ENCODE data around the gene RBM33.

Gene RBM33

GRCh38 chr7:155731871-155732270, 87.4 kb downstream of the RBM33 start:
- H3K4me3 Mint-ChIP-seq: no peak overlapping the region
- H3K27ac Mint-ChIP-seq: peak overlapping the region; percentile 54 to 63
- H3K27me3 Mint-ChIP-seq: no peaks in the 10 kb centered on the region
- H3K36me3 Mint-ChIP-seq (ENCODE audit: insufficient read depth): peaks cover 55% of the 10 kb centered on the region
- peaks cover 33 to 52% of the 10 kb centered on the region in 2 donors for H3K4me1 Mint-ChIP-seq (ENCODE audit: low read depth in 2 of 2)
- H3K9me3 Mint-ChIP-seq: no peaks in the 10 kb centered on the region
- ATAC-seq (replicated peaks) (no peak), DNase-seq (no peak)

- Mint-ChIP-seq H3K4me3 (no peak overlapping the region), H3K27ac (peak overlapping the region; percentile 54 to 63), H3K4me1 (ENCODE audit: low read depth in 2 of 2) (peaks cover 35 to 52% of the 10 kb centered on the region in 2 donors), H3K27me3 (no peaks in the 10 kb centered on the region), H3K36me3 (ENCODE audit: insufficient read depth) (peaks cover 55% of the 10 kb centered on the region), H3K9me3 (no peaks in the 10 kb centered on the region)
- no peak for ATAC-seq (replicated peaks)
- no peak for DNase-seq
These were observed 87.8 kb downstream of the RBM33 start for GRCh38 chr7:155732286-155732685.

GRCh38 chr7:155733582-155734444, 89.4 kb downstream of the RBM33 start:
- peaks cover 61% of the 10 kb centered on the region for H3K36me3 Mint-ChIP-seq (ENCODE audit: insufficient read depth)
- ATAC-seq (replicated peaks) (peak; percentile 19), DNase-seq (no peak)
- peaks cover 27 to 48% of the 10 kb centered on the region in 2 donors for H3K4me1 Mint-ChIP-seq (ENCODE audit: low read depth in 2 of 2)
- peak overlapping the region in 1 of 2 donors; percentile 63 for H3K27ac Mint-ChIP-seq
- no peaks in the 10 kb centered on the region for H3K9me3 Mint-ChIP-seq
- H3K27me3 Mint-ChIP-seq: no peaks in the 10 kb centered on the region
- H3K4me3 Mint-ChIP-seq: no peak overlapping the region

- H3K4me3 Mint-ChIP-seq: no peak overlapping the region
- DNase-seq: no peak
- H3K9me3 Mint-ChIP-seq: no peaks in the 10 kb centered on the region
- H3K27me3 Mint-ChIP-seq: no peaks in the 10 kb centered on the region
- ATAC-seq (replicated peaks): no peak
- peaks cover 61% of the 10 kb centered on the region for H3K36me3 Mint-ChIP-seq (ENCODE audit: insufficient read depth)
- peaks cover 28 to 54% of the 10 kb centered on the region in 2 donors for H3K4me1 Mint-ChIP-seq (ENCODE audit: low read depth in 2 of 2)
- H3K27ac Mint-ChIP-seq: peak overlapping the region in 1 of 2 donors; percentile 63
These were observed 90.0 kb downstream of the RBM33 start for GRCh38 chr7:155734445-155734809.

GRCh38 chr7:155735442-155736115, 91.1 kb downstream of the RBM33 start:
- Mint-ChIP-seq H3K27me3 (no peaks in the 10 kb centered on the region), H3K36me3 (ENCODE audit: insufficient read depth) (peaks cover 68% of the 10 kb centered on the region), H3K9me3 (no peaks in the 10 kb centered on the region), H3K27ac (peak overlapping the region in 1 of 2 donors; percentile 3), H3K4me3 (no peak overlapping the region), H3K4me1 (ENCODE audit: low read depth in 2 of 2) (peaks cover 27 to 55% of the 10 kb centered on the region in 2 donors)
- no peak for ATAC-seq (replicated peaks)
- DNase-seq: no peak

- Mint-ChIP-seq H3K9me3 (no peaks in the 10 kb centered on the region), H3K27me3 (no peaks in the 10 kb centered on the region), H3K4me1 (ENCODE audit: low read depth in 2 of 2) (peaks cover 22 to 38% of the 10 kb centered on the region in 2 donors), H3K36me3 (ENCODE audit: insufficient read depth) (peaks cover 67% of the 10 kb centered on the region), H3K4me3 (no peak overlapping the region), H3K27ac (no peak overlapping the region)
- no peak for DNase-seq
- no peak for ATAC-seq (replicated peaks)
These were observed 93.1 kb downstream of the RBM33 start for GRCh38 chr7:155737590-155737989.

- Mint-ChIP-seq H3K4me1 (ENCODE audit: low read depth in 2 of 2) (peaks cover 18 to 33% of the 10 kb centered on the region in 2 donors), H3K27ac (no peak overlapping the region), H3K36me3 (ENCODE audit: insufficient read depth) (peaks cover 68% of the 10 kb centered on the region), H3K9me3 (no peaks in the 10 kb centered on the region), H3K4me3 (no peak overlapping the region), H3K27me3 (no peaks in the 10 kb centered on the region)
- ATAC-seq (replicated peaks): no peak
- DNase-seq: no peak
These were observed 93.6 kb downstream of the RBM33 start for GRCh38 chr7:155738104-155738503.

GRCh38 chr7:155738652-155739537, 94.4 kb downstream of the RBM33 start:
- Mint-ChIP-seq H3K27me3 (no peaks in the 10 kb centered on the region), H3K36me3 (ENCODE audit: insufficient read depth) (peaks cover 73% of the 10 kb centered on the region), H3K4me1 (ENCODE audit: low read depth in 2 of 2) (peaks cover 12 to 32% of the 10 kb centered on the region in 2 donors), H3K4me3 (peak overlapping the region in 1 of 2 donors; percentile 69), H3K9me3 (no peaks in the 10 kb centered on the region), H3K27ac (peak overlapping the region; percentile 79 to 86)
- DNase-seq (peak; percentile 38 to 50 (median 43)), ATAC-seq (replicated peaks) (peak; percentile 51)

- peak; percentile 47 for ATAC-seq (replicated peaks)
- Mint-ChIP-seq H3K4me3 (peak overlapping the region; percentile 43 to 69), H3K27ac (peak overlapping the region; percentile 79 to 86)
These were observed 95.2 kb downstream of the RBM33 start for GRCh38 chr7:155739538-155740143.

GRCh38 chr7:155741082-155741481, 96.6 kb downstream of the RBM33 start:
- DNase-seq (no peak), ATAC-seq (replicated peaks) (no peak)
- peak overlapping the region in 1 of 2 donors; percentile 86 for H3K27ac Mint-ChIP-seq
- peaks cover 9 to 24% of the 10 kb centered on the region in 2 donors for H3K4me1 Mint-ChIP-seq (ENCODE audit: low read depth in 2 of 2)
- H3K9me3 Mint-ChIP-seq: no peaks in the 10 kb centered on the region
- no peak overlapping the region for H3K4me3 Mint-ChIP-seq
- H3K36me3 Mint-ChIP-seq (ENCODE audit: insufficient read depth): peaks cover 84% of the 10 kb centered on the region
- no peaks in the 10 kb centered on the region for H3K27me3 Mint-ChIP-seq

More at GRCh38 chr7:155739538-155740143, 95.2 kb downstream of the RBM33 start:
- H3K36me3 Mint-ChIP-seq (ENCODE audit: insufficient read depth): peaks cover 76% of the 10 kb centered on the region
- no peaks in the 10 kb centered on the region for H3K9me3 Mint-ChIP-seq
- H3K27me3 Mint-ChIP-seq: no peaks in the 10 kb centered on the region
- DNase-seq: no peak
- peaks cover 9 to 30% of the 10 kb centered on the region in 2 donors for H3K4me1 Mint-ChIP-seq (ENCODE audit: low read depth in 2 of 2)

GRCh38 chr7:155741805-155742204, 97.3 kb downstream of the RBM33 start:
- Mint-ChIP-seq H3K4me3 (no peak overlapping the region), H3K27me3 (no peaks in the 10 kb centered on the region), H3K4me1 (ENCODE audit: low read depth in 2 of 2) (peaks cover 10 to 29% of the 10 kb centered on the region in 2 donors), H3K9me3 (no peaks in the 10 kb centered on the region), H3K36me3 (ENCODE audit: insufficient read depth) (peaks cover 89% of the 10 kb centered on the region), H3K27ac (peak overlapping the region in 1 of 2 donors; percentile 86)
- DNase-seq (no peak), ATAC-seq (replicated peaks) (peak; percentile 46)

- H3K4me3 Mint-ChIP-seq: no peak overlapping the region
- no peak overlapping the region for H3K27ac Mint-ChIP-seq
- no peaks in the 10 kb centered on the region for H3K27me3 Mint-ChIP-seq
- no peak for DNase-seq
- H3K4me1 Mint-ChIP-seq (ENCODE audit: low read depth in 2 of 2): peaks cover 8 to 36% of the 10 kb centered on the region in 2 donors
- H3K36me3 Mint-ChIP-seq (ENCODE audit: insufficient read depth): peaks cover 83% of the 10 kb centered on the region
- no peak for ATAC-seq (replicated peaks)
- H3K9me3 Mint-ChIP-seq: no peaks in the 10 kb centered on the region
These were observed 98.7 kb downstream of the RBM33 start for GRCh38 chr7:155743177-155743576.

Data from effector memory CD8-positive, alpha-beta T cell (primary cell).